ENCODE results near the gene PRR15.

PRR15 gene

GRCh38 chr7:29565982-29566746 lies 2.5 kb downstream of the PRR15 start:
- H3K4me3 ChIP-seq (ENCODE audit: low read depth, low read length, poor library complexity, severe bottlenecking): no peak overlapping the region
- H4K20me1 ChIP-seq (ENCODE audit: insufficient read depth, low read length): 0 out of 2 replicates have a peak, but pooled peaks cover 3% of the 10 kb centered on the region
- no peaks in the 10 kb centered on the region for H3K79me2 ChIP-seq (ENCODE audit: insufficient read depth, low read length)
- H3K9me2 ChIP-seq (ENCODE audit: low read depth, low read length): no peaks in the 10 kb centered on the region
- no peak for TF ChIP-seq CTCF (IDR thresholded peaks at IDR 0.05; ENCODE audit: low read length)
- TF ChIP-seq EZH2 (IDR thresholded peaks at IDR 0.05; ENCODE audit: borderline replicate concordance, low read length): no peak
- no peak overlapping the region for H3K9ac ChIP-seq (ENCODE audit: low read length)
- H3K36me3 ChIP-seq (ENCODE audit: insufficient read depth, low read length): no peaks in the 10 kb centered on the region
- H2AFZ ChIP-seq (ENCODE audit: low read length): no peak overlapping the region
- no peaks in the 10 kb centered on the region for H3K4me1 ChIP-seq (ENCODE audit: insufficient read depth, low read length, severe bottlenecking)
- no peaks in the 10 kb centered on the region for H3K9me3 ChIP-seq (ENCODE audit: low read length)
- no peak overlapping the region for H3K27ac ChIP-seq (ENCODE audit: low read depth, low read length, poor library complexity, severe bottlenecking)
- H3K27me3 ChIP-seq (ENCODE audit: insufficient read depth, low read length): no peaks in the 10 kb centered on the region; the same call in 1 of the 2 replicates
- H3F3A ChIP-seq (ENCODE audit: insufficient read depth, low read length): no peaks in the 10 kb centered on the region
- no peak overlapping the region for H3K4me2 ChIP-seq (ENCODE audit: low read length)

DNA sequence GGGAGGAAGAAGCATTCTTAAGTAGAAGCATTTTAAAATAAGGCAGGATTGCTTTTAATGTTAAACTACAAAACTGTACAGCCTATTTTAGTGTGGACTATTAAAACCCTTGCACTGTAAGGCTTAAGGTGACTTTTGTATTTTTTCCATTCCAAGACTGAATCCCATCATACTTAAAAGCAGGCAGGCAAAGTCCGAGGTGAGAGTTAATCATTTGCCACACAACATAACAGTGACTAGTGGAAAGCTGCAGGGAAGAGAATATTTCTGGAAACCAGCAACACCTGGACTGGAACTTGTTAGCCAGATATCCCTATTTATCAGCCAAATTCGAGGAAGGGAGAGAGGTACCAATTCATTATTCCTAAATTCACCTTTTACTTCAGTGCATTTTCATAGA lies 3.5 kb downstream of the PRR15 start:
- TF ChIP-seq CTCF (IDR thresholded peaks at IDR 0.05; ENCODE audit: low read length) (no peak), EZH2 (IDR thresholded peaks at IDR 0.05; ENCODE audit: borderline replicate concordance, low read length) (no peak)
- Histone ChIP-seq H3K36me3 (ENCODE audit: insufficient read depth, low read length) (no peaks in the 10 kb centered on the region), H3K27ac (ENCODE audit: low read depth, low read length, poor library complexity, severe bottlenecking) (no peak overlapping the region), H3K4me3 (ENCODE audit: low read depth, low read length, poor library complexity, severe bottlenecking) (no peak overlapping the region), H3K9ac (ENCODE audit: low read length) (no peak overlapping the region), H3K27me3 (ENCODE audit: insufficient read depth, low read length) (peaks cover 6% of the 10 kb centered on the region; the same call in 1 of the 2 replicates), H3K79me2 (ENCODE audit: insufficient read depth, low read length) (no peaks in the 10 kb centered on the region), H3F3A (ENCODE audit: insufficient read depth, low read length) (no peaks in the 10 kb centered on the region), H3K4me2 (ENCODE audit: low read length) (no peak overlapping the region), H2AFZ (ENCODE audit: low read length) (no peak overlapping the region), H3K9me2 (ENCODE audit: low read depth, low read length) (no peaks in the 10 kb centered on the region), H3K4me1 (ENCODE audit: insufficient read depth, low read length, severe bottlenecking) (no peaks in the 10 kb centered on the region), H3K9me3 (ENCODE audit: low read length) (no peaks in the 10 kb centered on the region), H4K20me1 (ENCODE audit: insufficient read depth, low read length) (0 out of 2 replicates have a peak, but pooled peaks cover 3% of the 10 kb centered on the region)

DNA sequence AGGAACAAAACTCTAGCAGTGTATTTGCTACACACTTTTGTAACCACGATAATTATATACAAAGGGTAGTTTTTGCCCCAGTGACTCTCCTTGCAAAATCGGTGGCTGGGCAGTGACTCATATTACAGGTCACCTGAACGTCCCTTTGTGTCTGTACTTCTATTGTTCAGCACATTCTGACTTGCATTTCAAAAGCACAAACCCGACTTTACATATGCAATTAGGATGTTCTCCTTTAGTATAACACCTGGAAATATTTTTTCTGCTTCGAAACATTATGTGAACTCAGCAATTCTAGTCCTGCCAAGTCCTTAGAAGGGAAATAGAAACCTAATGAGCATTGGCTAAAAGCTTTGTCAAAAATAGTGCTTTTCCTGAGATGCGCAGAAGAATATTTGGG lies 6.0 kb downstream of the PRR15 start:
- Histone ChIP-seq H3K9ac (ENCODE audit: low read length) (no peak overlapping the region), H3K27me3 (ENCODE audit: insufficient read depth, low read length) (peaks cover 6% of the 10 kb centered on the region; the same call in 1 of the 2 replicates), H4K20me1 (ENCODE audit: insufficient read depth, low read length) (0 out of 2 replicates have a peak, but pooled peaks cover 3% of the 10 kb centered on the region), H2AFZ (ENCODE audit: low read length) (no peak overlapping the region), H3K9me3 (ENCODE audit: low read length) (no peaks in the 10 kb centered on the region), H3K4me2 (ENCODE audit: low read length) (no peak overlapping the region), H3K27ac (ENCODE audit: low read depth, low read length, poor library complexity, severe bottlenecking) (no peak overlapping the region), H3K36me3 (ENCODE audit: insufficient read depth, low read length) (no peaks in the 10 kb centered on the region), H3K4me1 (ENCODE audit: insufficient read depth, low read length, severe bottlenecking) (no peaks in the 10 kb centered on the region), H3K4me3 (ENCODE audit: low read depth, low read length, poor library complexity, severe bottlenecking) (no peak overlapping the region), H3K79me2 (ENCODE audit: insufficient read depth, low read length) (no peaks in the 10 kb centered on the region), H3F3A (ENCODE audit: insufficient read depth, low read length) (no peaks in the 10 kb centered on the region), H3K9me2 (ENCODE audit: low read depth, low read length) (no peaks in the 10 kb centered on the region)
- TF ChIP-seq CTCF (IDR thresholded peaks at IDR 0.05; ENCODE audit: low read length): no peak
- no peak for TF ChIP-seq EZH2 (IDR thresholded peaks at IDR 0.05; ENCODE audit: borderline replicate concordance, low read length)
